Measurements from ENCODE around the gene RAB22A.

RAB22A gene

GRCh38 chr20:58377017-58377416 is 67.5 kb downstream of the RAB22A start:
- H3K4me2 ChIP-seq (ENCODE audit: insufficient read depth, low read length) = no peak overlapping the region
- H3K9me3 ChIP-seq (ENCODE audit: insufficient read depth, low read length, severe bottlenecking) = peaks cover 5% of the 10 kb centered on the region
- no peak overlapping the region for H2AFZ ChIP-seq (ENCODE audit: low read depth, low read length)
- no peak overlapping the region for H3K27ac ChIP-seq (ENCODE audit: low read length)
- H3K36me3 ChIP-seq (ENCODE audit: insufficient read depth, low read length) = no peaks in the 10 kb centered on the region
- H3K4me1 ChIP-seq (ENCODE audit: insufficient read depth, low read length) = no peaks in the 10 kb centered on the region
- no peaks in the 10 kb centered on the region for H3K27me3 ChIP-seq (ENCODE audit: insufficient read depth, low read length, poor library complexity)
- H3K79me2 ChIP-seq (ENCODE audit: insufficient read depth, low read length) = no peaks in the 10 kb centered on the region
- DNase-seq = no peak
- no peaks in the 10 kb centered on the region for H4K20me1 ChIP-seq (ENCODE audit: insufficient read depth, low read length)
- no peak overlapping the region for H3K9ac ChIP-seq (ENCODE audit: low read depth, low read length)
- ATAC-seq (ENCODE audit: insufficient read depth, low read depth) = no peak
- TF ChIP-seq, protein P1, sequence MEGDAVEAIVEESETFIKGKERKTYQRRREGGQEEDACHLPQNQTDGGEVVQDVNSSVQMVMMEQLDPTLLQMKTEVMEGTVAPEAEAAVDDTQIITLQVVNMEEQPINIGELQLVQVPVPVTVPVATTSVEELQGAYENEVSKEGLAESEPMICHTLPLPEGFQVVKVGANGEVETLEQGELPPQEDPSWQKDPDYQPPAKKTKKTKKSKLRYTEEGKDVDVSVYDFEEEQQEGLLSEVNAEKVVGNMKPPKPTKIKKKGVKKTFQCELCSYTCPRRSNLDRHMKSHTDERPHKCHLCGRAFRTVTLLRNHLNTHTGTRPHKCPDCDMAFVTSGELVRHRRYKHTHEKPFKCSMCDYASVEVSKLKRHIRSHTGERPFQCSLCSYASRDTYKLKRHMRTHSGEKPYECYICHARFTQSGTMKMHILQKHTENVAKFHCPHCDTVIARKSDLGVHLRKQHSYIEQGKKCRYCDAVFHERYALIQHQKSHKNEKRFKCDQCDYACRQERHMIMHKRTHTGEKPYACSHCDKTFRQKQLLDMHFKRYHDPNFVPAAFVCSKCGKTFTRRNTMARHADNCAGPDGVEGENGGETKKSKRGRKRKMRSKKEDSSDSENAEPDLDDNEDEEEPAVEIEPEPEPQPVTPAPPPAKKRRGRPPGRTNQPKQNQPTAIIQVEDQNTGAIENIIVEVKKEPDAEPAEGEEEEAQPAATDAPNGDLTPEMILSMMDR (IDR thresholded peaks at IDR 0.05; ENCODE audit: borderline replicate concordance, extremely low read depth, low read length, poor library complexity, severe bottlenecking) = no peak
- TF ChIP-seq EZH2 (IDR thresholded peaks at IDR 0.05; ENCODE audit: borderline replicate concordance, low read depth, low read length, severe bottlenecking) = no peak
- H3K4me3 ChIP-seq (ENCODE audit: low read depth in 1 of 2, low read length in 2 of 2) = no peak overlapping the region

GRCh38 chr20:58377766-58378401 is 68.4 kb downstream of the RAB22A start:
- H3K27ac ChIP-seq (ENCODE audit: low read length) = no peak overlapping the region
- H3K4me3 ChIP-seq (ENCODE audit: low read depth in 1 of 2, low read length in 2 of 2) = no peak overlapping the region
- H3K79me2 ChIP-seq (ENCODE audit: insufficient read depth, low read length) = no peaks in the 10 kb centered on the region
- no peak for DNase-seq
- TF ChIP-seq EZH2 (IDR thresholded peaks at IDR 0.05; ENCODE audit: borderline replicate concordance, low read depth, low read length, severe bottlenecking) = no peak
- TF ChIP-seq, protein P1 (IDR thresholded peaks at IDR 0.05; ENCODE audit: borderline replicate concordance, extremely low read depth, low read length, poor library complexity, severe bottlenecking) = no peak
- no peak overlapping the region for H3K4me2 ChIP-seq (ENCODE audit: insufficient read depth, low read length)
- H3K36me3 ChIP-seq (ENCODE audit: insufficient read depth, low read length) = no peaks in the 10 kb centered on the region
- no peak overlapping the region for H2AFZ ChIP-seq (ENCODE audit: low read depth, low read length)
- no peak overlapping the region for H3K9ac ChIP-seq (ENCODE audit: low read depth, low read length)
- no peak for ATAC-seq (ENCODE audit: insufficient read depth, low read depth)
- H3K9me3 ChIP-seq (ENCODE audit: insufficient read depth, low read length, severe bottlenecking) = peaks cover 5% of the 10 kb centered on the region
- H3K27me3 ChIP-seq (ENCODE audit: insufficient read depth, low read length, poor library complexity) = no peaks in the 10 kb centered on the region
- H3K4me1 ChIP-seq (ENCODE audit: insufficient read depth, low read length) = no peaks in the 10 kb centered on the region
- H4K20me1 ChIP-seq (ENCODE audit: insufficient read depth, low read length) = no peaks in the 10 kb centered on the region

- Histone ChIP-seq H2AFZ (ENCODE audit: low read depth, low read length) (no peak overlapping the region), H3K79me2 (ENCODE audit: insufficient read depth, low read length) (no peaks in the 10 kb centered on the region), H3K4me1 (ENCODE audit: insufficient read depth, low read length) (no peaks in the 10 kb centered on the region), H3K36me3 (ENCODE audit: insufficient read depth, low read length) (no peaks in the 10 kb centered on the region), H3K27ac (ENCODE audit: low read length) (no peak overlapping the region), H3K27me3 (ENCODE audit: insufficient read depth, low read length, poor library complexity) (no peaks in the 10 kb centered on the region), H3K4me2 (ENCODE audit: insufficient read depth, low read length) (no peak overlapping the region), H3K9ac (ENCODE audit: low read depth, low read length) (no peak overlapping the region), H3K4me3 (ENCODE audit: low read depth in 1 of 2, low read length in 2 of 2) (no peak overlapping the region), H4K20me1 (ENCODE audit: insufficient read depth, low read length) (no peaks in the 10 kb centered on the region), H3K9me3 (ENCODE audit: insufficient read depth, low read length, severe bottlenecking) (peaks cover 5% of the 10 kb centered on the region)
- TF ChIP-seq, protein P1 (IDR thresholded peaks at IDR 0.05; ENCODE audit: borderline replicate concordance, extremely low read depth, low read length, poor library complexity, severe bottlenecking) = no peak
- no peak for TF ChIP-seq EZH2 (IDR thresholded peaks at IDR 0.05; ENCODE audit: borderline replicate concordance, low read depth, low read length, severe bottlenecking)
- no peak for DNase-seq
- ATAC-seq (ENCODE audit: insufficient read depth, low read depth) = no peak
Measured at GRCh38 chr20:58378704-58379103, 69.2 kb downstream of the RAB22A start.

Measured in DND-41 (cell line).